CD4-positive, alpha-beta T cell treated with Interferon gamma for 1 hour (primary cell): ENCODE data around the gene FBN3.
"Not testable (repeated sequence)": the region's sequence is repeated elsewhere in the genome, so short reads cannot be mapped to it uniquely, and the experiment has no call there.

ENCODE experiments used
- DNase-seq: peaks from one replicate; pipeline ENCODE4 v3.0.0-alpha.2; 2020

The FBN3 gene

DNA sequence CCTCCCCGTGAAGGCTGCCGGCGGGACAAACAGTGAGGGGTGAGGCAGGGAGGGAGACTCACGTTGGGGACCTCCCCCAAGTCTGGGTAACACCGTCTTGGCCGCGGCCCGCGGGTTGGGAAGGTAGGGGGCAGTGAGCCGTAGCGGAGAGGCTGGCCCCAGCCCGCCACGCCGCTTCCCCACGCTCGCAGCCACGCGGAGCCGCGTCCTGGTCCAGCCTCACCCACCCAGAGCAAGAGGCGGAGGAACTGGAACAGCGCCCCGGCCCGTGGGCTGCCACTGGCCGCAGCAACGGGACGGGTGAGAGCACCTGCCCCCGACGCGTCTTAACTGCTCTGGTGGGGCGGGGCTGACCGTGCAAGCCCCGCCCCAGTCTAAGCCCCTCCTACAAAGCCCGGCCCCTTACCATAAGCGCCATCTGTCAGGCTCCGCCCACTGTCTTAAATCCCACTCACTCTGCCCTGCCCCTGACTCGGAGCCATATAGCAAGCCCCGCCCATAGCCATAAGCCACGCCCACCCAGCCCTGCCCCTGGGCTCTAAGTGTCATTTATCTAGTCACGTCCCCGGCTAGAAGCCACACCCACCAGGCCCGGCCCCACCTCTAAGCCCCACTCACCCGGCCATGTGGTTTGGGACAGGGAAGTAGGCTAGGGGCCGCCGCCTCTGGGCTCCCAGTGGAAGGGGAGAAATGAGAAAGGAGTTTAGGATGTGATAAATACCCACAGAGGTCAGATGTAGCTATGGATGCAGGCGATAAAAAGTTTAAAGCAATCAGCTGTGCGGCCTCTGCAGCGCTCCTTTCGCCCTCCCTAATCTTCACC lies 98.9 kb downstream of the FBN3 start:
- DNase-seq, result peak; percentile 94

GRCh38 chr19:8046569-8047165 lies 102.7 kb downstream of the FBN3 start:
- DNase-seq, result no peak

DNA sequence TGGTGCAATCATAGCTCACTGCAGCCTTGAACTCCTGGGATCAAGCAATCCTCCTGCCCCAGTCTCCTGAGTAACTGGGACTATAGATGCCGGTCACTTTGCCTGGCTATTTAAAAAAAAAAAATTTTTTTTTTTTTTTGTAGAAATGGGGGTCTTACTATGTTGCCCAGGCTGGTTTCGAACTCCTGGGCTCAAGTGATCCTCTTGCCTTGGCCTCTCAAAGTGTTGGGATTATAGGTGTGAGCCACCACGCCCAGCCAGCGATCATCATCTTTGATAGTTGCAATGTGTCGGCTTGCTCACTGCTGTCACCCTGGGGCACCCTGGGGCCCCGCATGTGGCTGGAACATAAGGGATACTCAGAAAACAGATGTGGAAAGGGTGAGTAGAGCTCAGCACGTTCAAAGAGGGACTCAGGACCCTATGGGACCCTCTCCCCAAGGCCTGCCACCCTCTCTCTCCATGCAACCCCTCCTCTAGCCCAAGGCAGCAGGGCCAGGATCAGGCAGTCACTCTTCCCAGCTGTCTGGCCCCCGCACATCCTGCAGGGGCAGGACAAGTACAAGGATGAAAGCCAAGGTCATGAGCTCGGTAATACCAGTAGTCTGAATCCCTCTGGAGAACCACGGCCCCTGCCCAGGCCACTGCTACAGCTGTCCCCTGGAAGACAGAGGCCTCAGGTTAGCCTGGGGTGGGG lies 103.4 kb downstream of the FBN3 start:
- DNase-seq, result no peak

DNA sequence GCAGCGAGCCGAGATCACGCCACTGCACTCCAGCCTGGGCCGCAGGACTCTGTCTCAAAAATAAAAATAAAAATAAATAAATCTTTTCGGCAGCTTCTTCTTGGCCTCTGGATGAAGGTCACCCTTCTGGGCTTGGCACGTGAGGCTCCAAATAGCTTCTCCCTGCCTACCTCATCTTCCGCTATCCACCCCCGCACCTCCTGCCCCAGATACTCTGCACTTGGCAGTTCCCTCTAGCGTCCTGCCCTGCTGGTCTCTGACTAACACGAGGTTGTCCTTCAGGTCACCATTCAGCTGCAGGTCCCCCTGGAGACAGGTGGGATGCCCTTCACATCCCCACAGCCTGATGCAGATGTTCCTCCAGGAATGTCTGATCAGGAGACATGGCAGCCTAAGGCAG lies 105.4 kb downstream of the FBN3 start:
- DNase-seq, result no peak

- no peak for DNase-seq
Observed at GRCh38 chr19:8042900-8043299, 106.5 kb downstream of the FBN3 start.

GRCh38 chr19:8041531-8041931 lies 107.9 kb downstream of the FBN3 start:
- no peak for DNase-seq

- no peak for DNase-seq
Observed at GRCh38 chr19:8039231-8039630, 110.2 kb downstream of the FBN3 start.

GRCh38 chr19:8038815-8039214 lies 110.6 kb downstream of the FBN3 start:
- DNase-seq, result no peak

DNA sequence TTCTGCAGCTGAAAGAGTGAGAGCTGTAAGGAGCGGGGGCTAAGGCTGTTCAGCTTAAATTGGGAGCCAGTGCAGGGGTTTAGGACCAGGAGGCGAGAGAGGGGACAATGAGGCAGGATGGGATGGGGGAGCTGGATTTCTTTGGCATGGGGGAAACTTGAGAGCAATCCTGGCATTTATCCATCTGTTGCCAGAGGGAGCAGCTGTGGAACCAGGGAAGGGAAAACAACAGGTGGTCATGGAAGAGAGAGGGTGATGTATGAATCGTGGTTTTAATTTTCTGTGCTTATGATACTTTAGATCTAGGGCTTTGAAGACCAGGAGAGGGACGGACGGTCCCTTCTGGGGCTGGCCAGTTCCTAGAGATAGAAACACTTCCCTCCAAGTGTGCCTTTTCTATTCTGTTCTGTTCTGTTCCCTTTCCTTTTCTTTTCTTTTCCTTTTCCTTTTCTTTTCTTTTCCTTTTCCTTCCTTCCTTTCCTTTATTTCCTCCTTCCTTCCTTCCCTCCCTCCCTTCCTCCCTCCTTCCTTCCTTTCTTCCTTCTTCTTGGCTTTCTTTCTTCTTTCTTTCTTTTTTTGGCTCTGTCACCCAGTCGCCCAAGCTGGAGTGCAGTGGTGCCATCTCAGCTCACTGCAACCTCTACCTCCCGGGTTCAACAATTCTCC lies 112.8 kb downstream of the FBN3 start:
- no peak for DNase-seq

GRCh38 chr19:8034178-8034525 lies 115.2 kb downstream of the FBN3 start:
- no peak for DNase-seq

DNA sequence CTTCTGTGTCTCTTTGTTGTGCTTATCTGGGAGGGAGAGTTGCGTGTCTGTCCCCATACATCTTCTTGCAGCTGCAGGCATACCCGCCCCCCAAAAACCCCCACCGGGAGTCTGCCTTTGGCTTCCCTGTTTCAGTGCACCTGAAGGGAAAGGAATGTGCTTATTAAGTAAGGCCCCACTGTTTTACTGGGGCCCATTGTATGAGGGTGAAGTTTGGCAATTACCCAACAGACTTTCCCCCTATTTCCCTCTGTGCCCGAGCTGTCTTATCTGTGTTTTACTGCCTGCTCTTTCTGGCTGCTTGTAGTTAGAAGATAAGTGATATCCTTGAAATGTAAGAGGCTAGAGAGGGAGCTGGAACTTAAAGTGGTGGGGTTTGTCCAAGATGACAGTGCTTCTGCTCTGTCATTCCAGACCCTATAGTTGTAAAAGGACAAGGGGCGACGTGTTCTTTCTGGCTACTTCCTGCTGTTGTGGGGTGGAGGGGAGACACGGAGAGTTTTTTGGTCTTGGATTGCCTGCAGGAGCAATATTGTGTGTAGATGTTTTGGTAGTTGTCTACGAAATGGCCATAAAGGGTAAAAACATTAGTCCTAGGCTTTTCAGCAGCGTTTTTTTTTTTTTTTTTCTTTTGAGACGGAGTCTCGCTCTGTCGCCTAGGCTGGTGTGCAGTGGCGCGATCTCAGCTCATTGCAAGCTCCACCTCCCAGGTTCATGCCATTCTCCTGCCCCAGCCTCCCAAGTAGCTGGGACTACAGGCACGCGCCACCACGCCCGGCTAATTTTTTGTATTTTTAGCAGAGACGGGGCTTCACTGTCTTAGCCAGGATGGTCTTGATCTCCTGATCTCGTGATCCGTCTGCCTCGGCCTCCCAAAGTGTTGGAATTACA lies 115.9 kb downstream of the FBN3 start:
- not testable (repeated sequence) for DNase-seq

DNA sequence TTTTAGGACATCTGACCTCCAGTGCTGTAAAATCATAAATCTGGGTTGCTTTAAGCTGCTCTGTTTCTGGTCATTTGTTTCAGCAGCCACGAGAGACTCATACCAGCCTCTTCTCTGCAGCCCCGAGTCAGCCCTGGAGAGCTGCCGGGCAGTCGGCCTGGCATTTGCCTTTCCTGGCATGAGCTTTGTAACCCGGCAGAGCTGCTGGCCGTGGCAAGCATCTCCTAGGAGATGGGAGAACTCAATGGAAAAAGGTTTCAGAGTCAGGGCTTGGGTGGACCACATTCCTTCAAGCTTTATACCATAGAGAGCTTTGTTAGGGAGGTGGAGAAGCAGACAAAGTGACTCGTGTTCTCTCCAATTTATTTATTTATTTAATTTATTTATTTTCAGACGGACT lies 118.4 kb downstream of the FBN3 start:
- DNase-seq, result no peak

DNA sequence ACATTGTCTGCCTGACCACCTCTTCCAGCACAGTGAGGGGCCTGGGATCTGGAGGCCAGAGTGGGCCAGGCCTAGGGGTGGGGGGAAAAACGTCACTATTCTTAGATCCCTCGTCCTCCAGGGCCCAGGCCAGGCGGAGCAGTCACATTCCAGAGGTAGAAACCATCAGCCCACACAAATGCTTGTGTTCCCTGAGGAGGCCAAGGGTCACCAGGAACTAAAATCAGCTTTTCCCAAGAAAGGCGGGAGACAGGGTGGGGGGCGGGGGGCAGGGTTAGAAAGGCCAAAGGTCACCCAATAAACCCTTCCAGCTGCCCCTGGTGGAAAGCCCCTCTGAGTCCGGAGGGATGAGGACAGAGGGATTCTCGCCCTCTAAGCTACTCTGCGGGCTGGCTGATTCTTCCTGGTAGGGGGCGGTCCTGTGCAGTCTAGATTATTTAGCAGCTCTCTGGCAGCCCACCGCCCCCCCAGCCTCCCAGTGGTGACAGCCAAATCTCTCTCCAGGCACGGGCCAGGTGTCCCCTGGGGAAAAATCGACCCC lies 120.4 kb downstream of the FBN3 start:
- no peak for DNase-seq

GRCh38 chr19:8025316-8025715 lies 124.1 kb downstream of the FBN3 start:
- no peak for DNase-seq

DNA sequence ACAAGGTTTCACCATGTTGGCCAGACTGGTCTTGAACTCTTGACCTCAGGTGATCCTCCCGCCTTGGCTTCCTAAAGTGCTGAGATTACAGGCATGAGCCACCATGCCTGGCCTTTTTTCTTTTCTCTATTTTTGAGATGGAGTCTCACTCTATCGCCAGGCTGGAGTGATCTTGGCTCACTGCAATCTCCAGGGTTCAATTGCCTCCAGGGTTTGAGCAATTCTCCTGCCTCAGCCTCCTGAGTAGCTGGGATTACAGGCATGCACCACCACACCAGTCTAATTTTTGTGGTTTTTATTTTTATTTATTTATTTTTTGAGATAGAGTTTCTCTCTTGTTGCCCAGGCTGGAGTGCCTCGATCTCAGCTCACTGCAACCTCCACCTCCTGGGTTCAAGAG lies 125.1 kb downstream of the FBN3 start:
- DNase-seq, result not testable (repeated sequence)

DNA sequence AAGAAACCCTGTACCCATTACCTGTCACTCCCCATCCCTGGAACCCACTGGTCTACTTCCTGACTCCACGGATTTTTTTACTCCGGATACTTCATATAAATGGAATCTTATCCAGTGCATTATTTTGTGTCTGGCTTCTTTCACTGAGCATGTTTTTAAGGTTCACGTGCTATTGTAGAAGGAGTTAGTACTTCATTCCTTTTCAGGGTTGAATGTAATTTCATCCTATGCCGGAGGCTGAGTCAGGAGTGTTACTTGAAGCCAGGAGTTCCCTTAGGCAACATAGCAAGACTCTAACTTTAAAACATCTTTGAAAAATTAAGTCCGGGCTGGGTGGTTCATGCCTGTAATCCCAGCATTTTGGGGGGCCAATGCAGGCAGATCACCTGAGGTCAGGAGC lies 126.0 kb downstream of the FBN3 start:
- no peak for DNase-seq

DNA sequence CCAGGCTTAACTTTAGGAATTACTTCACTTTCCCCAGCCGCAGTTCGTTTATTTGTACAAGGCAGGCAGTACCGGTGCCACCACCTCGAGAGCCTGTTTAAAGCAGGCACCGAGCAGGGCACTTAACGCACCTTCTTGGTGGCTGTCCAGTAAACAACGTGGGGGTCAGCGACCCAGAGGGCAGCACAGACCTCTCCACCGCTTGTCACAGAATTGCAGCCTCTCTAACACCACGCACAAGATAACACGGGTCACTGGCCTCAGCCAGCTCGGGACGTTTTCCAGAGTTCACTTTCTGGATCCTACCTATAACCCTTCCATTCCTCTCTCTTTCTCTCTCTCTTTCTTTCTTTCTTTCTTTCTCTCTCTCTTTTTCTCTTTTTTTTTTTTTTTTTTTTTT lies 127.1 kb downstream of the FBN3 start:
- no peak for DNase-seq

GRCh38 chr19:8021374-8021773 lies 128.0 kb downstream of the FBN3 start:
- DNase-seq, result no peak

DNA sequence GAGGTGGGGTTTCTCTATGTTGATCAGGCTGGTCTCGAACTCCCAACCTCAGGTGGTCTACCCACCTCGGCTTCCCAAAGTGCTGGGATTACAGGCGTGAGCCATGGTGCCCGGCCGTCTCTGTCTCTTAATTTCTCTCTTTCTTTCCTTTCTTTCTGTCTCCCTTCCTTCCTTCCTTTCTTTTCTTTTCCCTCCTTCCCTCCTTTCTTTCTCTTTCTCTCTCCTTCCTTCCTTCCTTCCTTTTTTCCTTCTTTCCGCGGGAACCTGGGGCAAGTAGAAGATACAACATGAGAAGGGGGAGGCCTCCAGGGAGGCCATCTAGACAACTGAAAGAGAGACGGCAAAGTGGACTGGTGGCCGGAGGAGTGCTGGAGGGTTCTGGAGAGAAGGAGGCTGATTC lies 128.7 kb downstream of the FBN3 start:
- DNase-seq, result no peak

- DNase-seq, result peak; percentile 31
Observed at GRCh38 chr19:8017808-8018207, 131.6 kb downstream of the FBN3 start.
